Measurements from ENCODE around the gene KIF18B.

- TF ChIP-seq CTCF (conservative IDR thresholded peaks at IDR 0.05; ENCODE audit: low read length), result no peak
- no peak for TF ChIP-seq EZH2phosphoT487 (IDR thresholded peaks at IDR 0.05; ENCODE audit: borderline replicate concordance, low read depth, low read length)
These were observed 40.5 kb downstream of the KIF18B start for GRCh38 chr17:44906763-44907728.

All from OCI-LY7 (cell line).